HCT116 (cell line): ENCODE results near the gene CBX7. TPM values are rescaled to one million over a fixed set of nuclear protein-coding genes. Genes with fewer than 3 reads are reported as not detected.

Experiments used
- ATAC-seq: fragments of 200-7000 bp; cut with Tn5 transposase; 2 replicates; pipeline ENCODE4 v1.9.1; 2020; ENCODE audit warnings: mild to moderate bottlenecking, moderate library complexity
- BruUV-seq: library from RNA; stranded (reverse); fragments of 400-500 nt; replicated peaks from 2 replicates; lab custom pipeline; 2021; lab: Mats Ljungman, UMichigan
- CTCF ChIA-PET: fragments of 300-600 bp; sonication (Branson Sonifier 250); formaldehyde crosslinking; loops from one replicate; lab custom pipeline; 2021; ENCODE audit warnings: antibody characterized with exemption; lab: Charles Lee
- POLR2A ChIA-PET: fragments of 300-600, 350-600 bp; sonication (Branson Sonifier 250); formaldehyde crosslinking; loops from one replicate; lab custom pipeline; 2021; ENCODE audit warnings: antibody characterized with exemption; lab: Charles Lee
- RAD21 ChIA-PET, 2 experiments: fragments of 300-600 bp; sonication (Branson Sonifier 250); formaldehyde crosslinking; loops; one replicate each; lab custom pipeline; 2023; ENCODE audit warnings: low total read pairs in 2 of 2; ENCODE audit not compliant: uncharacterized antibody in 2 of 2, unreplicated experiment in 2 of 2, low non-redundant PET in 1 of 2; lab: Charles Lee
- DNase-seq: peaks from one replicate; pipeline ENCODE4 v3.0.0-alpha.2; 2010; ENCODE audit warnings: low read depth, low spot score
- H2AFZ ChIP-seq: fragments of 200-600 bp; shearing (Covaris generic), sonication (generic); 2 replicates; pipeline ENCODE4 v1.6.1; 2017; ENCODE audit warnings: low read depth, mixed run types, mixed read lengths, antibody characterized with exemption, low read length; ENCODE audit not compliant: poor library complexity, severe bottlenecking
- H3K27ac ChIP-seq: 2 replicates; pipeline ENCODE4 v1.5.1; 2012; ENCODE audit warnings: low read depth, low read length
- H3K27me3 ChIP-seq: fragments of 200-600 bp; sonication (generic); 2 replicates; pipeline ENCODE4 v1.6.1; 2016; ENCODE audit warnings: mixed run types, low read length, mixed read lengths; ENCODE audit not compliant: insufficient read depth
- H3K36me3 ChIP-seq, 2 experiments: fragments of 200-500 bp in 1 of 2; fragments of 200-600 bp in 1 of 2; sonication (Bioruptor generic) in 1 of 2; sonication (generic) in 1 of 2; 2 replicates each; pipeline versions ENCODE4 v1.5.1 to v1.6.1; 2014 to 2016; ENCODE audit warnings: low read length in 2 of 2, inconsistent platforms in 1 of 2, mixed read lengths in 1 of 2, mixed run types in 1 of 2; ENCODE audit not compliant: insufficient read depth in 2 of 2, control insufficient read depth in 1 of 2
- H3K4me1 ChIP-seq, 2 experiments: fragments of 200-600 bp in 1 of 2; sonication (generic) in 1 of 2; 2 replicates each; pipeline versions ENCODE4 v1.5.1 to v1.6.1; 2012 to 2017; ENCODE audit warnings: low read length in 2 of 2, inconsistent platforms in 1 of 2, mild to moderate bottlenecking in 1 of 2, mixed read lengths in 1 of 2, mixed run types in 1 of 2, moderate library complexity in 1 of 2; ENCODE audit not compliant: insufficient read depth in 2 of 2, control insufficient read depth in 1 of 2
- H3K4me2 ChIP-seq: fragments of 200-600 bp; sonication (generic); 2 replicates; pipeline ENCODE4 v1.6.1; 2017; ENCODE audit warnings: mixed run types, low read length, mixed read lengths
- H3K4me3 ChIP-seq, 2 experiments: fragments of 200-600 bp in 1 of 2; sonication (generic) in 1 of 2; replicated peaks in 1 of 2; 2 replicates each; pipeline ENCODE4 v1.5.1; 2011 to 2016; ENCODE audit warnings: low read length in 2 of 2, control low read depth in 1 of 2, low read depth in 1 of 2, mild to moderate bottlenecking in 1 of 2, mixed read lengths in 1 of 2, mixed run types in 1 of 2
- H3K79me2 ChIP-seq: fragments of 200-600 bp; sonication (generic); 2 replicates; pipeline ENCODE4 v1.6.1; 2017; ENCODE audit warnings: mild to moderate bottlenecking, mixed run types, low read length, moderate library complexity, mixed read lengths; ENCODE audit not compliant: insufficient read depth
- H3K9ac ChIP-seq: fragments of 200-600 bp; sonication (generic); 2 replicates; pipeline ENCODE4 v1.6.1; 2016; ENCODE audit warnings: low read length, mixed read lengths
- H3K9me2 ChIP-seq: fragments of 200-600 bp; sonication (generic), shearing (Covaris generic); 2 replicates; pipeline ENCODE4 v1.6.1; 2017; ENCODE audit warnings: mixed run types, mild to moderate bottlenecking, moderate library complexity; ENCODE audit not compliant: insufficient read depth
- H3K9me3 ChIP-seq, 2 experiments: fragments of 200-500 bp in 1 of 2; fragments of 200-600 bp in 1 of 2; sonication (Bioruptor generic) in 1 of 2; sonication (generic) in 1 of 2; 2 replicates each; pipeline ENCODE4 v1.6.1; 2014 to 2017; ENCODE audit warnings: low read length in 2 of 2, mixed read lengths in 2 of 2, inconsistent platforms in 1 of 2, low read depth in 1 of 2, mild to moderate bottlenecking in 1 of 2, mixed run types in 1 of 2, moderate library complexity in 1 of 2; ENCODE audit not compliant: control insufficient read depth in 1 of 2, insufficient read depth in 1 of 2
- H4K20me1 ChIP-seq: fragments of 200-600 bp; sonication (generic), shearing (Covaris generic); 2 replicates; pipeline ENCODE4 v1.6.1; 2017; ENCODE audit warnings: mixed run types, mild to moderate bottlenecking, moderate library complexity; ENCODE audit not compliant: insufficient read depth
- MAX ChIP-seq: IDR thresholded peaks from 2 replicates; pipeline ENCODE4 v1.6.1; 2012
- SIN3A ChIP-seq: IDR thresholded peaks from 2 replicates; pipeline ENCODE4 v1.6.1; 2012; ENCODE audit warnings: low read depth
- intact Hi-C: fragments of 100-400 bp; cut with micrococcal nuclease; formaldehyde crosslinking; loops from 2 replicates; pipeline ENCODE4 v1.10.0; 2022
- total RNA-seq: library from RNA; stranded (reverse); gene quantifications from one replicate; pipeline ENCODE4 v1.2.1, GENCODE V29; 2021; ENCODE audit not compliant: unreplicated experiment

CBX7 gene
- total RNA-seq, 1 experiment from 2014 or later, result 20.1 TPM

- H3K27me3 ChIP-seq, result no peaks in the 10 kb centered on the region
- CTCF ChIA-PET, result no interaction called here
- no peaks in the 10 kb centered on the region for H3K9me2 ChIP-seq
- RAD21 ChIA-PET, result no interaction called here
- H2AFZ ChIP-seq, result no peak overlapping the region
- no peaks in the 10 kb centered on the region for H4K20me1 ChIP-seq
- POLR2A ChIA-PET, result no interaction called here
- ATAC-seq (no peak), DNase-seq (no peak)
- no peaks in the 10 kb centered on the region for H3K36me3 ChIP-seq
- no peak overlapping the region for H3K4me2 ChIP-seq
- H3K79me2 ChIP-seq, result no peaks in the 10 kb centered on the region
- TF ChIP-seq MAX, result no peak
- peaks cover 5 to 7% of the 10 kb centered on the region in 2 experiments; a peak in 3 of 4 replicates for H3K4me1 ChIP-seq
- BruUV-seq, result no TSS peak
- H3K9me3 ChIP-seq, result no peaks in the 10 kb centered on the region
- H3K27ac ChIP-seq, result no peak overlapping the region
- H3K4me3 ChIP-seq, result no peak overlapping the region
- H3K9ac ChIP-seq, result no peak overlapping the region
- intact Hi-C loops, result no loop called here
These were observed 12.5 kb downstream of the CBX7 start for GRCh38 chr22:39139933-39140332.

- CTCF ChIA-PET, result no interaction called here
- H3K9ac ChIP-seq, result no peak overlapping the region
- no peaks in the 10 kb centered on the region for H3K9me2 ChIP-seq
- H3K27me3 ChIP-seq, result no peaks in the 10 kb centered on the region
- RAD21 ChIA-PET, result no interaction called here
- no peak overlapping the region for H3K4me3 ChIP-seq
- DNase-seq (no peak), ATAC-seq (no peak)
- H2AFZ ChIP-seq, result no peak overlapping the region
- TF ChIP-seq SIN3A, result no peak
- no TSS peak for BruUV-seq
- no peaks in the 10 kb centered on the region for H3K9me3 ChIP-seq
- H3K27ac ChIP-seq, result no peak overlapping the region
- H3K4me2 ChIP-seq, result no peak overlapping the region
- no peaks in the 10 kb centered on the region for H4K20me1 ChIP-seq
- H3K4me1 ChIP-seq, result no peaks in the 10 kb centered on the region; a peak in 1 of 4 replicates
- intact Hi-C loops, result no loop called here
- POLR2A ChIA-PET, result no interaction called here
- H3K79me2 ChIP-seq, result no peaks in the 10 kb centered on the region
- no peaks in the 10 kb centered on the region for H3K36me3 ChIP-seq
These were observed 14.0 kb downstream of the CBX7 start for GRCh38 chr22:39138357-39138997.
